HG03442 (cell line): ENCODE results near the gene DNAH8.
"Not testable (repeated sequence)": the region's sequence is repeated elsewhere in the genome, so short reads cannot be mapped to it uniquely, and the experiment has no call there.

ENCODE experiments used
- ATAC-seq: cut with Tn5 transposase; IDR thresholded peaks from one replicate; pipeline ENCODE4 v1.9.1; 2021; ENCODE audit warnings: mild to moderate bottlenecking, moderate library complexity; ENCODE audit not compliant: unreplicated experiment

DNAH8 gene

DNA sequence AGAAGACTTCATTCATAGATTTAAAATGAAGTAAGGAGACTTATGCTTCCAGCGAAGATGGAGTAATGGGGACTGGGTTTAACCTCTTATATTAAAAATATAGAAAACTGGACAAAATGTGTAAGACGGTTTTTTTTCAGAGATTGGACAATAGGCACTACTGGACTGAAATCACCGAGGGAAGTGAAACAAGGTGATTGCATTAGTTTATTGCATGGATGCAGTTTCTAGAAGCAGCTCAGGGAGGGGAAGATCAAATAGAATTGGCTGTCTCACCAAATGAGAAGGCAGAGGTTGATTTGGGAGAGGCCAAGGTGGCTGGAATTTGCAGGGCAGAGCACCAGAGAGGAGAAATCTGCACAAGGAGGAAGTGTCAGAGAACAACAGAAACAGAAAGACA lies 162.6 kb downstream of the DNAH8 start:
- no peak for ATAC-seq

DNA sequence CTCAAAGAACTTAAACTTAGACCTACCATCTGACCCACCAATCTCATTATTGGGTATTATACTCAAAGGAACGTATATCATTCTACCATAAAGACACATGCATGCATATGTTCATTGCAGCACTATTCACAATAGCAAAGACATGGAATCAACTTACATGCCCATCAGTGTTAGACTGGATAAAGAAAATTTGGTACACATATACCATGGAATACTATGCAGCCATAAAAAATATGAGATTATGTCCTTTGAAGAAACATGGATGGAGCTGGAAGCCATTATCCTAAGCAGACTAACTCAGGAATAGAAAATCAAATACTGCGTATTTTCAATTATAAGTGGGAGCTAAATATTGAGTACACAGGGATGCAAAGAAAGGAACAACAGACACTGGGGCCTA lies 167.0 kb downstream of the DNAH8 start:
- no peak for ATAC-seq

DNA sequence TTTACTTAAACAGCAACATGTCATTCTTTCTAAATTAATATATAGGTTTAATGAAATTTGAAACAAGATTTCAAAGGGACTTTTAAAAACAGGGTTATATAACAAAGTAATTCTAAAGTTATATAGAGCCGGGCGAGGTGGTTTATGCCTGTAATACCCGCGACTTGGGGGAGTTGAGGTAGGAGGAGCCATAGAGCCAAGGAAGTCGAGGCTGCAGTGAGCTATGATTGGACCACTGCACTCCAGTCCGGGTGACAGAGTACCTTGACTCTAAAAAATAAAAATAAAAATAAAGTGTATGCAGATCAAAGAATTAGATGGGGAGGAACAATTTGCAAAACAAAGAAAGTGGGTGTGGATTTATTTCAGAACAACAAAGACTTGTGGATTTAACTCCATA lies 182.4 kb downstream of the DNAH8 start:
- ATAC-seq = no peak

DNA sequence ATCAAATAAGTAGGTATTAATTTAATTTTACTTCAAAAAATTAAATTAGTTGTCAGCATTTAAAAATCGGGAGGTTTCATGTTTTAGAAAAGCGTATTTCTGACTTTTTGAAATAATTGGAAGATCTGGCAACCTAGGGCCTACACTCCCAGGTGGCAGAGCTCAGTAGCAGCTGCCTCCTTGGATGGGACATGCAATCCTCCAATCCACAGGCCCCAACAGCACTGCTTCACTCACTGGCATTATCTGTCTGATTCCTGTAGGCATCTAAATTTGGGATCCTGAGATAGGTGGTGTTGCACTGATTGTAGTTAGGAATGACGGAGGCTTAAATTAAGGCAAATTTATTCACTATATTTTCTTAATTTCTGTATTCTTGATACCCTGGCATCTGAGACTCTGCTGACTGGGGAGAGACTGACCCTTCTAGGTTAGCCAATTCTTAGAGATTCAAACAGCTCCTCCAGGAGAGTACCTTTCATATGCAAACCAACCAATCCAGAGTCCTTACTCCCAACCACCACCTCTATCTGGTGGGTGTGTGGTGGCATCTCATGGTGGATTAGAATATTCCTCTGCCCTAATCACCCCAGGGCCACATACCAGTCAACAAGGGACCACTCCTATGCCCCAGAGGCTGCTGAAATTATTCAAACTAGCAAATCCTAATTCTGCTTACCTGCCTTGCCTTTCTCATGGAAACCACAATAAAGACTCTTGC lies 186.9 kb downstream of the DNAH8 start:
- no peak for ATAC-seq

DNA sequence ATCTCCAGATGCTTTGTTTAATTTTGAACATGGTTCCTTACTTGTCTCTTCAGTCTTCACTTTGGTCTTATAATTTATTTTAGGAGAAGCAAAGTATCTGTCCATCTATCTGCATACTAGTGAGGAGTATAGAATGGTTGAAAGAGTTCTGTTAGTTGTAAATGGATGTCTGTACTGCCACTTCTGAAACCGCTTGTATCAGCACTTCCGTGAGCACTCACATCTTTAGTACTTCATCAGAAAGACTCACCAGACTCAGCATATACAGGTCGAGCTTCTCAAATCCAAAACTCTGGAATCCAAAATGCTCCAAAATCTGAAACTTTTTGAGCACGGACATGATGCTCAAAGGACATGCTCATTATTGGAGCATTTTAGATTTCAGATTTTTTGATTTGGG lies 191.5 kb downstream of the DNAH8 start:
- ATAC-seq = no peak

DNA sequence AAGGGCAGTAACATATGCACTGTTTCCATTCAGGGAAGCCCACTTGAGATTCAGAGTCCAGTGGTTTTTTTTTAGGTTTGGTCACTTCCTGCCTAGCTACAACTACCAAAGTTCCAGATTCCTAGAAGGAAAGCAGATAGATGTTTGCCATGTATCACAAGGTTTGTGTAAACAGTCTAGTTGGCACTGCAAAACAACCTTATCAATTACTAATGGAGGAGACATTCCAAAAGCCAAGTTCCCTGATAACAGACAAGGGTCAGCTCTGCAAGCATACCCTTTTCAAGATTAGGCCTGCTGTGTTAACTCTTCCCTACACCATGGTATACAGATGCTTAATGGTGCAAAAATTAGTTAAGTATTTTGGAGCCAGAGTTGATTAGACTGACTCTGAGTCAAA lies 192.2 kb downstream of the DNAH8 start:
- no peak for ATAC-seq

DNA sequence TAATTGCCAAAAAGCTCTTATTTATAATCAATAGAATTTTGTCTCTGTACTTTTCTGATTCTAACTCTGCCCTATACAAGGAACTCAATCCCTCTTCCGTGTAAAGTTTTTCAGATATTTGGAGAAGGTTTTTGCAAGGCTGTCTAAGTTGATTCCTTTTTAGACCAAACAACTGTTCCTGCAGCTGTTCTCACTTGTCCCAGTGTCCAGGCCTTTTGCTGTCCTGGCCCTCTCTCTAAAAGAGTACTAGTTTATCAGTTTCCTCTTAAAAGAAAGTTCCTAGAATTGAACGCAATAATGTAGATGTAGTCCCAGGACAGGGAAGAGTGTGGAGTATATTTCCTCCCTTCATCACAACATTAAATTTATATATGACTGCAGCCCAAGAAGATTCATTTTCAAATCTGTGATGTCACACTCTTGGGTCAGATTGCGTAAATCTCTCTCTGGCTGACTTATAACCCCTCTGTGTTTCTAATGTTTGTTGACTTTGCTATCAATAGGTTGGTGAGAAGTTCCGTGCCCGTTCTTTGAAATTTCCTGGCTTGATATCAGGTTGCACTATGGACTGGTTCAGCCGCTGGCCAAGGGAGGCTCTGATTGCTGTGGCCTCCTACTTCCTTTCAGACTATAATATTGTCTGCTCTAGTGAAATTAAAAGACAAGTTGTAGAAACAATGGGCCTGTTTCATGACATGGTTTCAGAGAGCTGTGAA lies 194.1 kb downstream of the DNAH8 start:
- no peak for ATAC-seq

DNA sequence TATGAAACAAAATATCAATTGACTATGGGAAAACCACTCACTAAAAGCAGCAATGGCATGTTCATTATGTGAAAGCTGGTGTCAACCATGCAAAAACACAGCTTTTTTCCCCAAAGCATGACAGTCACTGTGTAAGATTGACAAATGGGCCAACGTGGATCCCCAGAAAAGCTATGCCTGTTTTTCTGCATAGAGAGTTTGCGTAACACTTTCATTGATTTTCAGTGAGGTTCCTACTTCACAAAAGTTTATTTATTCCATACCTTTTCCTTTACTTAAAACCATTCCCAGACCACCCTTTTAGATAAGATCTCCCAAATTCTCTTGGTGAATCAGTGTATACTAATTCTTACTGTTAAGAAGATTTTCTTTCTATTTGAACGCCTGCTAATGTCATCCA lies 195.1 kb downstream of the DNAH8 start:
- ATAC-seq = no peak

DNA sequence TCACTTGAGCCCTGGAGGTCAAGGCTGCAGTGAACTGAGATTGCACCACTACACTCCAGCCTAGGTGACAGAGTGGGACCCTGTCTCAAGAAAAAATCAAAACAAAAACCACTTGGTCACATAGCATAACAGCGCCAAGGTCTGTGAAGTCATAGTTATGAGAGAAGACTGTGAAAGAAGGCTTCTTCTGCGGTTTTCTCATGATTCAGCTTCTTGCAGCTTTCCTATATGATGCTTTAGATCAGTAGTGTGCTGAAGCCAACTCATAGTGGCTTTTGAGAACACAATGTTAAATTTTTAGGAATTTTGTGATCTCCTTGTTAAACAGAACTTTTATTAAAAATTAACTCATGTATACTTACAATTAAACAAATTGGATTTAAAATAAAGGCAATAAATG lies 197.3 kb downstream of the DNAH8 start:
- no peak for ATAC-seq

DNA sequence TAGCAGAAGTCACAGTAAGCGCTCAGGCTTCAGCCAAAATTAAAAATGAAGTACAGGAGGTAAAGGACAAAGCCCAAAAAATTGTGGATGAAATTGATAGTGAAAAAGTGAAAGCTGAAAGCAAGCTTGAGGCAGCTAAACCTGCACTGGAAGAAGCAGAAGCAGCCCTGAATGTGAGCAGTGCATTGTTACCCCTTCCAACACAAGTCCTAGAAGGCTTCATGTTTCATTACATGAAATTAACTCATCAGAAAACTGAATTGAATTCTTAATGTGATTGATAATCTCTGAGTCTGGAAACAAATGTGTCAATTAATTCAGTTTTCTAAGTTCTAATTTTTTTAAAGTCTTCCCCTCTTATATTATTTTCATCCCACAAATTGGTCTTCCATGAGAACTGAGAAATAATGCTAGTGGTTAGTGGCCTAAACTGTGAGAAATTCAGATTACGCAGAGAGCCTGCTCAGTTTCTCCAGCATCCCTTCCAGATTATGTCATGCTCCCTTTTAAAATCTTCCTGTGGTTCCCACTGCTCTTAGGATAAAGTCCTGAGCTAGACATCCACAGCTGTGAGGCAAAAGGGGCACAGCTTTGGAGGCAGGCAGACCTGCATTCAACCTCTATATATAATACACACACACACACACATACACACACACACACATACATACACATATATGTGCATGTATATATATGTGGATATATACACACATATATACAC lies 200.3 kb downstream of the DNAH8 start:
- ATAC-seq = no peak

DNA sequence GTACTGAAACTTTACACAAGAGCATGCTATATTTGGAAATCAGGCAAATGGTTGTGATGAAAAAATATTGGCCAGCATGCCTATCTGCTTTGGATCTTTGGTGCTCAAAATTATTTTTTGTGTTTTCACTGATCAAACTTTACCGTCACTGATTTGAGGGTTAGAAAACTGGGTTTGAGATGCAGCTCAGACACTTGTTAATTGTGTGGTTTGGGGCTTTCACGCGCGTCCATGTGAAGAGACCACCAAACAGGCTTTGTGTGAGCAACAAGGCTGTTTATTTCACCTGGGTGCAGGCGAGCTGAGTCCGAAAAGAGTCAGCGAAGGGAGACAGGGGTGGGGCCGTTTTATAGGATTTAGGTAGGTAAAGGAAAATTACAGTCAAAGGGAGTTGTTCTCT lies 206.4 kb downstream of the DNAH8 start:
- ATAC-seq = not testable (repeated sequence)

DNA sequence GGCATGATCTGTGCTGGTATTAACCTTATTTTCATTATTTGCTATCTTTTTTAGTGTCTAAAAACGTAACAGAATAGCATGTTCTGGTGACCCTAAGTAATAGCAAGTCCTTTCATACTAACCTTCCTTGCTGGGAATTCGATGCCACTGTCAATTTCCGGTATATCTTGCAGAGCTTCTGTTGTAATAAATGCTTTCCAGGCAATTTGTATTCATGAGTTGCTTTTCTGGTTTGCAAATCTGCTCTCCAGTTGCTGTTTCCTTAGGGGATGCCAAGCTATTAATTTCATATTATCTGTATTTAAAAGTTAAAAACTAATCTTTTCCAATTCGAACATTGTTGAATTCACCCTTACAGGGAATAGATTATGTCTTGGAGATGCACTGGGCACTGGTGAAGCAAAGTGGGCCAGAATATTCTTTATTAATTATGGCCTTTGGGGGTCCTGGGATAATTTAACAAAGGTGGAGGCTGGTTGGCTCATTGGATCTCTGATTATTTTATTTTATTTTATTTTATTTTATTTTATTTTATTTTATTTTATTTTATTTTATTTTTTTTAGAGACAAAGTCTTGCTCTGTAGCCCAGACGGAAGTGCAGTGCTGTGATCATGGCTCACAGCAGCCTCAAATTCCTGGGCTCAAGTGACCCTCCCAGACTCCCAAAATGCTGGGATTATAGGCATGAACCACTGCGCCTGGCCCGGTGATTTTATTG lies 209.8 kb downstream of the DNAH8 start:
- ATAC-seq = no peak

DNA sequence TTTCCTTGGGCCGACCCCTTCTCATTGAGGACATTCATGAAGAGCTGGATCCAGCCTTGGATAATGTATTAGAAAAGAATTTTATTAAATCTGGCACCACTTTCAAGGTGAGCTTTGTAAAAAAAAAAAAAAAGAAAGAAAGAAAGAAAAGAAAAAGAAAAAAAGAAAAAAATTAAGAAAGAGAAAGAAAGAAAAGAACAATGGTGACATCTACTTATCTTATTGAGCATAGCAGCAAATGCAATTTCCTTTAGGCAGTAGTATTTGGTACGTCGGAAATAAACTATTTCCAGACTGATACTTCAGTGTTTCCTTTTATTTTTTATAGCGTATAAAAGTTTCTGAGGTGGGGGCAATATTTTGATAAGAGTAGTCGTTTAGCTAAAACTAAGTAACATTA lies 214.4 kb downstream of the DNAH8 start:
- no peak for ATAC-seq

DNA sequence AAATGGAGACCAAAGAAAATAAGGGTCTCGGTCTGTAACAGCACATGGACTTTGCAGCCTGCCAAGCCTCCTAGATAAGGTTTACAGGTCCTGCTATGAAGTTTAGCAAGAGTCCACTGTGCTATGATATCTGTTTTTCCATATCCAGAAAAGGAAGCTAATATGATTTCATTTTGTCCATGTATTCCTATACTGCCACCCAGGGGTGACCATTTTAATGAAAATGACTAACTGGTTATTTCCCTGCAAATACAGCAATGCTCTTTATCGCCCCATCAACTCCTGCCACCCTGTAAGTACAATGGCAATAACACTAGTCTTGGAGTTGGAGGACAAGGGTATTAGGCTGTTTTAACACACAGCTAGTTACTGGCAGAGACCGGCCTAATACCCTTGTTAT lies 218.3 kb downstream of the DNAH8 start:
- ATAC-seq = no peak

DNA sequence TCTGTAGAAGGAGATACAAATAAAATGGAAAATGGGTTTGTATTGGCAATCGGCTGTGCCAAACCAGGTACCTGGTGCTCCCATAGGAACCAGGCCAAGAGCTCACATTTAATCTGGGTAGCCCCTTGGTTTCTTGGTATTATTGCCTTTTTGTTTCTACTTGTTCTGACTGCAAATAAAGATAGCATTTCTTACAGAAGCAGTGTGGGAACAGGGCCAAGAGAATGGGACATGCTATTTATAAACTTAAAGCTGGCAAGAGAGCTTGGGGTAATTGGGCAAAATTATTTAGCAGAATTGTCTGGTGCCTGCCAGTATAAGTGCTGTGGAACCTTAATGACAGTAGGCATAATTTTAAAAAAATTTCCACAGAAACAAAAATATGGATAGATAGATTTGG lies 219.9 kb downstream of the DNAH8 start:
- ATAC-seq = no peak

DNA sequence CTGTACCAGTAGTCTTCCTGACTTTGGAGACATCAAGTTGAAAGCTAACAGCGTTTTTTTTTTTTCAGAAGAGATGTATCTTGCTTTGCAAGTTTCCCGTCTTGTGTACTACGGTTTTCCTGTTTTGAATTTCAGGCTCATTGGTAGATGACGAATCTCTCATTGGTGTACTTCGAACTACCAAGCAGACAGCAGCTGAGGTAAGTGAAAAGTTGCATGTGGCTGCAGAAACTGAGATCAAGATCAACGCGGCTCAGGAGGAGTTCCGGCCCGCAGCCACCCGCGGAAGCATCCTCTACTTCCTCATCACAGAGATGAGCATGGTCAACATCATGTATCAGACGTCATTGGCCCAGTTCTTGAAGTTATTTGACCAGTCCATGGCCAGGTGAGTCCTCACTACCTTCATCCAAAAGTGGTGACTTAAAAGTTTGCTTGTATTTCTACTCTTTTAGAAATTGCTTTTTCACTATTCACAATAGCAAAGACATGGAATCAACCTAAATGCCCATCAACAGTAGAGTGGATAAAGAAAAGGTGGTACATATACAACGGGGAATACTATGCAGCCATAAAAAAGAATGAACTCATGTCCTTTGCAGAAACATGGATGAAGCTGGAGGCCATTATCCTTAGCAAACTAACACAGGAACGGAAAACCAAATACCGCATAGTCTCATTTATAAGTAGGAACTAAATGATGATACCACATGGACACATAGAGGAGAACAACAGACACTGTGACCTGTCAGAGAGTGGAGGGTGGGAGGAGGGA lies 222.9 kb downstream of the DNAH8 start:
- no peak for ATAC-seq

DNA sequence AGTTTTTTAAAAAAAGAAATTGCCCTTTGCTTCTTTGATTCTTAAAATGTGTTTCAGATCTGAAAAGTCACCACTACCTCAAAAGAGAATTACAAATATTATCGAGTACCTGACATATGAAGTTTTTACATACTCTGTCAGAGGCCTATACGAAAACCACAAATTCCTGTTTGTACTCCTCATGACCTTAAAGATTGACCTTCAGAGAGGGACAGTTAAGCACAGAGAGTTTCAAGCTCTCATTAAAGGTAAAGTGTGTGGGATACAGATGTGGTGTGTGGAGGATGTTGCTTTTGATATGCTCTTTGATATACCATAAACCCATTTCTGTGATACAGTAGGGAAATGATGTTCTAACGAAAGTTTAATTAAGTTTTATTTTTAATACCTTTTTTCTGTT lies 223.6 kb downstream of the DNAH8 start:
- ATAC-seq = no peak

DNA sequence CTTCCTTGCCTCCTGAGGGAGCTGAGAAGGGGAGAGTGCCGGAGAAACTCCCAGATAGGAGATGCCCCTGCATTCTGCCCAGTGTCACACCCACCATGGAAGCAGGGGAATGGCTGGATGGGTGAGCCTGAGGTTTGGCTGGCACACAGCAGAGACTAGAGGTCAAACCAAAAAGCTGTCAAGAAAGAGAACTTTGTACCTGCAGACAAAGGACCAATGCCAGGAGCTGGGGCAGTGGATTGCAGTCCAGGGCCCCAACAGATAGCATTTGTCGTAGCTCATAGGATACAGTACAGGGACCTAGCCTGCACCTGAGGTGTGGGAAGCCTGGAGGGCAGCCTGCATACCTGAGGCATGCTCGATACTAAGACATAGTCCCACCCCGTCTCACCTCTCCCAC lies 227.3 kb downstream of the DNAH8 start:
- no peak for ATAC-seq

DNA sequence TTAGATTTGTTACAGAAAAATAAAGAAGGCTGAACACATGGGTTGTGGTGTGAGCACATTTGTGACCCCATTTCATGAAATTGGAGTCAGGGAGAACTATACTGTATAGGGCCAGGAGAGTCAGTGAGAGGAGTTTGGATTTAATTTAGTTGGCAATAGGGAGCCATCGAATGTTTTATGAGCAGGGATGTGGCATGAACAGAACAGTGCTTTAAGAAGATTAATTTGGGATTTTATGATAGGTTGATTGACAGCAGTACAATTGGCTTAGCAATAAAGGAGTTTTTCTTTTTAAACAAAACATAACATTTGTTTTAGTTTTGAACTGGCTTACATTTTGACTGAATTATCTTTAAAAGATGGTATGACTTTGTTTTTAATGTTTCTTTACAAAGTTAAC lies 227.9 kb downstream of the DNAH8 start:
- ATAC-seq = no peak

DNA sequence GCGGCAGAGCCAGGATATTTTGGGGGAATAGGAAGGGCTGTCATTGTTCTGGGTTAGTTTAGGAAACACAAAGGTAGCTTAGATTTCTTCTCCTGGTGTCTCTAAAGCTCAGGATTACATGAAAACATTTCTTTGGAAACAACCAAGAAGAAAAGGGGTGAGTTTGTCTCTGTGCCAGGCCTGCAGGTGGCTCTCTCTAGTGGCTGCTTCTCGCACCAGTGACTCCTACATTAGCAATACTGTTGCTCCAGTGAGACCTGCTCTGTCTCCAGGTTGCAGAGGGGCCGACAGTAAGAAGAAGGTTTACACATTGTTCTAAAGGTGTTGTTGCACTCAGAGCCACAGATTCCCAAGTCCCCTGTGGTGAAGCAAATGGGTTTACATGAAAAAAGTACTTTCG lies 228.9 kb downstream of the DNAH8 start:
- no peak for ATAC-seq
